GM21515 (cell line): Measurements from ENCODE around the gene PNPLA6.
"Not testable (repeated sequence)": the region's sequence is repeated elsewhere in the genome, so short reads cannot be mapped to it uniquely, and the experiment has no call there.

Experiments used
- ATAC-seq: cut with Tn5 transposase; IDR thresholded peaks from one replicate; pipeline ENCODE4 v1.9.1; 2021; ENCODE audit not compliant: unreplicated experiment

Gene PNPLA6

DNA sequence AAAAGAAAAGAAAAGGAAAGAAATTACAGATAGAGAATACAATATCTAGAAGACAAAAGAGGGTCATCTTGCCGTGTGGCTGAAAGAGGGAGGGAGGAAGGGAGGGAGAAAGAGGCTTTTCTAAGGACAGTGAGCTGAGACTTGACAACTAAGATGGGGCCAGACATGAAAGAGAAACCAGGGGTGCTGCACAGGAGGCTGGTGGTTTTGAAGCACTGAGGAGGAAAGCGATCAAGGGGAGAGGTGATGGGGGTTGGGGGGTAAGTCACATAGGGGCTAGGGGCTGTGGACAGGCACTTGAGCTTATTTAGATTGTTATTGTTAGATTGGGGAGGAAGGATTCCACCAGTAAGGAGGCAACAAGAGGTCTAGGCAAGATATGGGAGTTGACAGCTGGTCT lies 17.3 kb downstream of the PNPLA6 start:
- no peak for ATAC-seq

DNA sequence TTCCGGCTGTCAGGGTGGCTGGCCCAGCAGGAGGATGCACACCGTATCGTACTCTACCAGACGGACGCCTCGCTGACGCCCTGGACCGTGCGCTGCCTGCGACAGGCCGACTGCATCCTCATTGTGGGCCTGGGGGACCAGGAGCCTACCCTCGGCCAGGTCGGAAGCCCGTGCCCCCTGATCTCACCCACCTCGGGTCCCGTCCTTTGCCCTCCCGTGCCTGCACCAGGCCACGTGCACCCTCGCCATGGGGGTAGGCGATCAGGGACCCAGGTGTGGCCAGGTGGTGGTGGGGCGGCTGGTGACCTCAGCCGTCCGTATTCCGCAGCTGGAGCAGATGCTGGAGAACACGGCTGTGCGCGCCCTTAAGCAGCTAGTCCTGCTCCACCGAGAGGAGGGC lies 19.0 kb downstream of the PNPLA6 start:
- no peak for ATAC-seq

- no peak for ATAC-seq
These were observed 19.7 kb downstream of the PNPLA6 start for GRCh38 chr19:7554990-7555864.

DNA sequence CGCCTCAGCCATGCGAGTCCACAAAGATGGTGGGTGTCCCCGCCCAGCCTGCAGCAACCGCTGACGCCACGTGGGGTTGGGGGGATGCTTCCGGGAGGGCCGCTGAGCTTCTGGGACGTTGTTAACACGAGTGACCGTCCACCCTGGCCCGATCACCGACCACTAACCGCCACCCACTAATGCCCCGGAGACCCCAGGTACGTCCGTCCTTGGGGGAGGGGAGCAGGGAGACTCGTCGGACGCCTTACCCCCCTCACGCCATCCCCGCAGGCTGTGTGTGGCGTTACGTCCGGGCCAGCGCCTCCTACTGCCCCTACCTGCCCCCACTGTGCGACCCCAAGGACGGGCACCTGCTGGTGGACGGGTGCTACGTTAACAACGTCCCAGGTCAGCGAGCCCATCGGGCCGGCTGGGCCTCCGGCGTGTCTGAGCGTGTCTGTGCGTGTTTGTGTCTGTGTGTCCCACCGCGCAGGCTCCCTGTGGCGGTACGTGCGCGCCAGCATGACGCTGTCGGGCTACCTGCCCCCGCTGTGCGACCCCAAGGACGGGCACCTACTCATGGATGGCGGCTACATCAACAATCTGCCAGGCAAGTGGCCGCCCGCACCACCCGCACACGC lies 21.3 kb downstream of the PNPLA6 start:
- no peak for ATAC-seq

DNA sequence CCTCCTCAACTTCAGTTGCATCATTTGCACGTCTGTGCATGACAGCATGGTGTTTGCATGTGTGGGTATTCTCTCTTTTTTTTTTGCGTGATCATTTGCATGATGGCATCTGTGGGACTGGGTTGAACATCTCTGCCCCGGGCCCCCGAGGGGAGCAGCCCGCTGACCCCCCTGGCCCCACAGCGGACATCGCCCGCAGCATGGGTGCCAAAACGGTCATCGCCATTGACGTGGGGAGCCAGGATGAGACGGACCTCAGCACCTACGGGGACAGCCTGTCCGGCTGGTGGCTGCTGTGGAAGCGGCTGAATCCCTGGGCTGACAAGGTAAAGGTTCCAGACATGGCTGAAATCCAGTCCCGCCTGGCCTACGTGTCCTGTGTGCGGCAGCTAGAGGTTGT lies 23.1 kb downstream of the PNPLA6 start:
- no peak for ATAC-seq

GRCh38 chr19:7559102-7559501 lies 23.6 kb downstream of the PNPLA6 start:
- ATAC-seq = no peak

GRCh38 chr19:7560255-7560654 lies 24.7 kb downstream of the PNPLA6 start:
- ATAC-seq = no peak

- ATAC-seq = no peak
These were observed 25.8 kb downstream of the PNPLA6 start for GRCh38 chr19:7561325-7561724.

GRCh38 chr19:7562646-7563393 lies 27.3 kb downstream of the PNPLA6 start:
- no peak for ATAC-seq

- ATAC-seq = no peak
These were observed 29.3 kb downstream of the PNPLA6 start for GRCh38 chr19:7564866-7565265.

GRCh38 chr19:7565332-7565731 lies 29.8 kb downstream of the PNPLA6 start:
- no peak for ATAC-seq

DNA sequence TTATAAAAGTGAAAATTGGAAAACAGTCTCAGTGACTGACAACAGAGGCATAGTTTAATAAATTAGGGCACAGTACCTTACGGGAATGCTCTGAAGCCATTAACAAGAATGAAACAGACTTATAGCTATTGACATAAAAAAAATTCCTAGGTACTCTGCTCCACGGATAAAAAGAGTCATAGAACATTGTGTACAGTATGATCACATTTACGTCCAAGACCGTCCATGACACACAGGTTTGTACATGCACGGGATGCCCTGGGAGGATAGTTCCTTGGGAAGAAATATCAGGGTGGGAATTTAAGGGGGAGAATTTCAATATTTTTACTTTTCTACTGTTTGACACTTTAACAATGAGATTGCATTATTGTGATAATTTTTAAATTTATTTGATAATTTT lies 35.2 kb downstream of the PNPLA6 start:
- ATAC-seq = no peak

- ATAC-seq = no peak
These were observed 40.0 kb downstream of the PNPLA6 start for GRCh38 chr19:7575434-7576040.

DNA sequence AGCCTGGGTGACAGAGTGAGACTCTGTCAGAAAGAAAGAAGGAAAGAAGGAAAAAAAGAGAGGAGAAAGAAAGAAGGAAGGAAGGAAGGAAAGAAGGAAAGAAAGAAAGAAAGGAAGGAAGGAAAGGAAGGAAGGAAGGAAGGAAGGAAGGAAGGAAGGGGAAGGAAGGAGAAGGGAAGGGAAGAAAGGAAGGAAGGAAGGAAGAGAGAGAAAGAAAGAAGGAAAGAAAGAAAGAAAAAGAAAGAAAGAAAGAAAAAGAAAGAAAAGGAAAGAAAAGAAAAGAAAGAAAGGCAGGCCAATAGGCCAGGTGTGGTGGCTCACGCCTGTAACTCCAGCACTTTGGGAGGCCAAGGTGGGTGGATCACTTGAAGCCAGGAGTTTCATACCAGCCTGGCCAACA lies 41.9 kb downstream of the PNPLA6 start:
- not testable (repeated sequence) for ATAC-seq

GRCh38 chr19:7578127-7578526 lies 42.6 kb downstream of the PNPLA6 start:
- no peak for ATAC-seq

GRCh38 chr19:7579182-7579581 lies 43.7 kb downstream of the PNPLA6 start:
- ATAC-seq = no peak

DNA sequence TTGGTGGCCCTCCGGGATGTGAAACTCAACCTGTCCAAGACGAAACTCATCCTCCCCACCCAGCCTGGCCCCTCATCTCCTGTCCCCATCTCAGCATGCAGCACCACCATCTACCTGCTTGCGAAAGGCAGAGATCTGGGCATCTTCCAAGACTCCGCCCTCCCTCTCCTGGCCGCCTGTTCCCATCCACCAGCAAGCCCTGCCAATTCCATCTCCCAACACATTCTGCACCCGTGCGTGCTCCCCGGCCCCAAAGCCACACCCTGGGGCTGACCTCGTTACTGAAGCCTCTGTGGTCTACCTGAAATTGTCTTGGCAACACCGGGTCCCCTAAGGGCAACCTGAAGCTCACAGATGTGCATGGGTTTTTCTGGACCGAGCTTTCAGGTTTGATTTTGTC lies 46.9 kb downstream of the PNPLA6 start:
- ATAC-seq = no peak

DNA sequence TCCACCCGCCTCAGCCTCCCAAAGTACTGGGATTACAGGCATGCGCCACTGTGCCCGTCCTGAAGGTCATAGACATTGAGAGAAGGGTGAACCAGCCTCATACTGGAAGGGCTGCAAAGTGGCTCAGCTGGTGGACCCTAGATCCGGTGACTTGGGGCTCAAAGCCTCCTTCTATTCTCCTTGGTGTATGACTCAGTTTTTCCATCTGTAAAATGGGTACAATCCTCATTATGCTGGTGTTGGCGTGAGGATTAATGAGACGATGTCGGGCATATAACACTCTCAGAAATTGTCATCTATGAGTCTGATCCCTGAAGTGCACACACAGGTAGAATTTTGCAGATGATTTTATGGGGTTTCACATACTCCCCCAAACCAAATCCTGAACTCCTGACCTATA lies 54.3 kb downstream of the PNPLA6 start:
- no peak for ATAC-seq

- no peak for ATAC-seq
These were observed 54.7 kb downstream of the PNPLA6 start for GRCh38 chr19:7590256-7590655.

- ATAC-seq = no peak
These were observed 60.1 kb downstream of the PNPLA6 start, which contains the start of gene CAMSAP3 for GRCh38 chr19:7595466-7596133. Gene CAMSAP3 (plus strand): TSS chr19:7595863. CDS start chr19:7596003, 140 bp downstream.
